Measurements from ENCODE around the gene GPR157.

The GPR157 gene

DNA sequence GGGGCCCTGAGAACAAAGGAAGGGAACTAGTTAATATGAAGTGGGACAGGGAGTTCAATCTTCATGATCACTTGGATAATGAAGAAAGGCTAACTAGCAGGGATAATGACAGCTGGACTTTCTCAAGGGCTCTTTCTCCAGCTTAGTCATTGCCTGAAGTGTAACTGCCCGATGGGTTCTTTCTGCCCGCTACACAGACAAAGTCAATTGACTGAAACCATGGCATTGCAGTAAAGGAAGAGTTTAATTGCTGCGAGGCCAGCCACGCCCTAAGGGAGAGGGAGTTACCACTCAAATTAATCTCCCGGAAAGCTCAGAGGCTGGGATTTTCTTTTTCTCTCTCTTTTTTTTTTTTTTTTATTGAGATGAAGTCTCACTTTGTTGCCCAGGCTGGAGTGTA lies 42.9 kb downstream of the GPR157 start:
- DNase-seq: no peak

DNA sequence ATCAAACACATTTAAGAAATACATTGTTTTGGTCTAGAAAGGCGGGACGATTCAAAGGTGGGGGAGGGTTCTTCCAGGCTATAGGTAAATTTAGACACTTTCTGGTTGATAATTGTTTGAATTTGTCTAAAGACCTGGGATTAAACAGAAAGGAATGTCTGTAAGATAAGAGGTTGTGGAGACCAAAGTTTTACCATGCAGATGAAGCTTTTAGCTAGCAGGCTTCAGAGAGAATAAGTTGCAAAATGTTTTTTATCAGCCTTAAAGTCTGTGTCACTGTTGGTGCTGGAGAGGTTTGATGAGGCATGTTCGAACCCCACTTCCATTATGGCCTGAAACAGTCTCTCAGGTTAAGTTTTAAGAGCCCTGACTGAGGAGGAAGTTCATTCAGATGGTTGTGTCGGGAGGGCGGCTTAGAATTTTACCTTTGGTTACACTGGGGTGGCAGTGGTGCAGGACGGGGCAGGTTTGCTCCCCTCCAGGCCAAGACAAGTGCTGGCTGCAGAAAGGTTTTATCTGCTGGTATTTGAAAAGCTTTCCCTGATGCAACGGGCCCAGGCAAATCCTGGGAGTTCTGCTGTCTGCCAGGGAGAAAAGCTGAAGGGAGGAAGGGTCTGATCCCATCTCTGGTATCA lies 43.5 kb downstream of the GPR157 start:
- DNase-seq: no peak

DNA sequence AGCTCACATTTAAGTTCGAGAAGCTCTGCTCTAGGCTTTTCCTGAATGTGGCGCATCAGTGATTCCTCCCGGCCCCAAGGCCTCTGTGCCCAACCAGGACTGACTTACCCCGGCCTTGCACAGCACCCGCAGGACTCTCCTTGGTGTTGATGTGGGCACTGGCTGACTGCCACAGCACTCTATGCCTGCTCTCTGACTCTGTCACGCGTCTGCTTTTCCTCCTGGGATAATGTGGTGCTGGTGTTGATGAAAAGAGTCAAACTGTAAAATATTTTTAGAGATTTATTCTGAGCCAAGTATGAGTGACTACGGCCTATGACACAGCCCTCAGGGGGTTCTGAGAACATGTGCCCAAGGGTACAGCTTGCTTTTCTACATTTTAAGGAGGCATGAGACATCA lies 44.0 kb downstream of the GPR157 start:
- no peak for DNase-seq

DNA sequence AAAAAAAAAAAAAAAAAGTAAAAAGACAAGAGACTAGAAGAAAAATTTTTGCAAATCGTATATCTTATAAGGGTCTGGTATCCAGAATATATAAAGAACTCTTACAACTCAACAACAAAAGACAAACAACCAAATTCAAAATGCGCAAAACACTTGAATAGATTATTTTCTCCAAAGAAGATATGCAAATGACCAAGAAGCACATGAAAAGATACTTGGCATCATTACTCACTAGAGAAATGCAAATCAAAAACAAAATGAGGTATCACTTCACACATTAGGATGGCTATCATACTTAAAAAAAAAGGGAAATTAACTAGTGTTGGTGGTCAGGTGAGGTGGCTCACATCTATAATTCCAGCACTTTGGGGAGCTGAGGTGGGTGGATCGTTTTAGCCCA lies 47.4 kb downstream of the GPR157 start:
- no peak for DNase-seq

DNA sequence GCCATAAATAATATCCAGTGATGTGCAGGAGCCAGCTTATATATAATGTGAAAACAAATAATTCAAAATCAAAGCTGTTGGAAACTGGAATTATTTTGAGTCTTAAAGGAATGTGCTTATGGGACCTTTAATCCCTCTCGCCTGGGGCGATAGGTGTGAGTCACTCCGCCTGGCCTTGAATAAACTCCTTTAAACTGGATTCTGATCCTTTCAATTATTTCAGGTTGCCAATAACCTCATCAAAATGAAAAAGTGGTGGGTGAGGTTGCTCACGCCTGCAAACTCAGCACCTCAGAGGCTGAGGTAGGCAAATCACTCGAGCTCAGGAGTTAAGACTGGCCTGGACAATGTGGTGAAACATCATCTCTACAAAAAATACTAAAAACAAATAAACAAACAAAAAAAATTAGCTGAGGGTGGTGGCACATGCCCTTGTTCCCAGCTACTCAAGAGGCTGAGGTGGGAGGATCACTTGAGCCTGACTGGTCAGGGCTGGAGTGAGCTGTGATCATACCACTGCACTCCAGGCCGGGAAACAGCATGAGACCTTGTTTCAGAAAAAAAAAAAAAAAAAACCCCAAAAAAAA lies 48.1 kb downstream of the GPR157 start:
- no peak for DNase-seq

DNA sequence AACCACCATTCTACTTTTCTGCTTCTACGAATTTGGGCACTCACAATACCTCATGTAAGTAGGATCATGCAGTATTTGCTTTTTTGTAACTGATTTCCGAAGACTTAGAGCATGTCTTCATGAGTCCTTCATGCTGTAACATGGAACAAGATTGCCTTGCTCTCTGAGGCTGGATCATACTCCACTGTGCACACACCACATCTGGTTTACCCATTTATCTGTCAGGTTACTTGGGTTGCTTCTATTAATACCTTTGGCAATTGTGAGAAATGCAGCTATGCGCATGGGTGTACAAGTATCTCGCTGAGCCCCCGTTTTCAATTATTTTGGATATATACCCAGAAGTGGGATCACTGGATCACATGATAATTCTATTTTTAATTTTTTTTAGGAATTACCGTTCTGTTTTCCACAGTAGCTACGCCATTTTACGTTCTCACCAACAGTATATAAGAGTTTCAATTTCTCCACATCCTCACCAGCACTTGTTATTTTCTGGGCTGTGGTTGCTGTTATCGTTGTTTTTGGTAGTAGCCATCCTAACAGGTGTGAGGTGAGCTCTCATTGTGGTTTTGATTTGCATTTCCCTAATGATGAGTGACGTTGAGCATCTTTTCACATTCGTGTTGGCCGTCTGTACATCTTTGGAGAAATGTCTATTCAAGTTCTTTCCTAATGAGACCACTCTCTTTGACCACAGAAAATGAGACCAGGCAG lies 48.8 kb downstream of the GPR157 start:
- no peak for DNase-seq

DNA sequence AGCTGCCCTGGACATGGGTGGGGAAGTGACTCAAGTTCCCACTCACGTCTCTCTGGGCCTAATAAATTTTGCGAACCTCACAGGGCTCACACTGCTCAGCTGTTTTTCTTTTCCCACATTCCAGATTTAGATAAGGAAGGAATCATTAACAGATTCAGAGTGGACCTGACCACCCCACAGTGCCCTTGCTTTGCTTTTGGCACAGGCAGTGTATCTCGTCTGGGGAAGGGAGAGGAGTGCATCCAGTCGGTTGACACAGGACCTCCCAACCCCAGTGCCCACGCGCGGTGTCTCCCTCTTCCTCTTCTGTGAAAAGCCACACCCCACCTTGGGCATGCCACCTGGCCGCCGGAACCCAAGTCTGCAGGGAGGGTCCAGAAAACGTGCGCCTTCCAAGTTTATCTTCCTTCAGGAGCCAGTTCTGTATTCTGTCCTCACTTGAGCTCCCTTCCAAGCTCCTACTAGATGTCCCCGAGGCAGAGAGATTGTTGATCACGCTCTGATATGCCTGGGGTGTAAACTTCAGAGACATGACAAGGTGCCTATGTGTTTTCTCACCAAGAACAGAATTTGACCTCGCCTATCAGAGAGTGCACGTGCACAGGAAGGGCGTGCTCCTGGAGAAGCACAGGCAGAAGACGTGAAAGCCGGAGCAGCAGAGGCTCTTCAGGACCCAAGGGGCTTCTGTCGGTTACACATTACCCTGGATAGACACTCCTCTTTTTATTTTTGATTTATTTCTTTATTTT lies 50.0 kb downstream of the GPR157 start:
- DNase-seq: no peak

DNA sequence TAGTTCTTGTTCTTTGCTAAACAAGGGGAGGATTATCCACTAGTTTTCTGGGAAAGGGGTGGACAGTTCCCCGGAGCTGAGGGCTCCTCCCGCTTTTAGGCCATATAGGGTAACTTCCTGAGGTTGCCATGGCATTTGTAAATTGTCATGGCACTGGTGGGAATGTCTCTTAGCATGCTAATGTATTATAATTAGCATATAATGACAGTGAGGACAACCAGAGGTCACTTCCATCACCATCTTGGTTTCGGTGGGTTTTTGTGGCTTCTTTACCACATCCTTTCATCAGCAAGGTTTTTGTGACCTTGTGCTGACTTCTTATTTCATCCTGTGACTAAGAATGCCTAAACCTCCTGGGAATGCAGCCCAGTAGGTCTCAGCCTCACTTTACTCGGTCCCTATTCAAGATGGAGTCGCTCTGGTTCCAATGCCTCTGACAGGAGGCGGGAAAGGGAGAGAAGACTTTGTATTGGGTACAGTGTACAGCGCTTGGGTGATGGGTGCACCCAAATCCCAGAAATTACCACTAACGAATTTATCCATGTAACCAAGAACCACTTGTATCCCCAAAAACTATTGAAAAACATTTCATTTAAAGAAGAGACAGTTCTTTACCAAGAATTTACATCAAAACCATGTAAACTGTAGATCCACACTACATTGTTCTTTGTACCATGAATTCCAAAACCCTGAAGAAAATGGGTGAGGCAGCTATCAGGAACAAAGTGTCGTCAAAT lies 50.7 kb downstream of the GPR157 start:
- no peak for DNase-seq

DNA sequence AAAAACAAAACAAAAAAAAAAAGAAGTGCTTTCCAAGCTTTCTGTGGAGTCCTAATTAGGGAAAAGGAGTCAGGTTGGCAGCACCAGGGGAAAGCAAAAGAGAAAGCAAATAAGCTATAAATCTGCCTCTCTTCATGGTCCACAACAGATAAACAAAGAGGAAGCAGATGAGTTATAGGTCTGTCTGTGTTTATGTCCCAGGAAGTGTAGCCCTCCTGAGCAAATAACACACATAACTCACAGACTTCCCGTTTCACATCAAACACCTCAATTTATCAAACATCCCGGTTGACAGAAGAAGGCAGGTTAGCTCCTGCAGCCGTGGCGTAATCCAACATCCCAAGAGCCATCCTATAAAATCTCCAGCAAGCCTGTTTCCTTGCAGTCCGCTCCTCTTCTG lies 53.9 kb downstream of the GPR157 start:
- no peak for DNase-seq

DNA sequence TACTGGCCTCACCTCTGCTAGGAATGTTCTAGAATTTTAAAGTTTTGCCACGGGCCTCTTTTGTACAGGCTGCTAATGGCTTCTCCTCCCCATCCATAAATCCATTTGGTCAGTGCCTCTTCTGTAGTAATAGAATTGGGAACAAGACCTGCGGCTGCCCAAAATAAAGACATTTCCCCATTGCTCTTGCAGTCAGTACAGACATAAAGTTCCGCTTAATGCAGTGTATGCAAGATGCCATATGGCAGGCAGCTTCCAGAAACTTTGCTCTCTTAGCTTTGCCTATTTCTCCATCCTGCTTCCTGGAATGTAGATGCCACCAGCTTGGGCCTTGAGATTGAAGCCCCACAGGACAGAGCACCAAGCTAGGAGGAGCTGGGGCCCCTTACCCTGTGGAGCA lies 55.8 kb downstream of the GPR157 start:
- DNase-seq: no peak

DNA sequence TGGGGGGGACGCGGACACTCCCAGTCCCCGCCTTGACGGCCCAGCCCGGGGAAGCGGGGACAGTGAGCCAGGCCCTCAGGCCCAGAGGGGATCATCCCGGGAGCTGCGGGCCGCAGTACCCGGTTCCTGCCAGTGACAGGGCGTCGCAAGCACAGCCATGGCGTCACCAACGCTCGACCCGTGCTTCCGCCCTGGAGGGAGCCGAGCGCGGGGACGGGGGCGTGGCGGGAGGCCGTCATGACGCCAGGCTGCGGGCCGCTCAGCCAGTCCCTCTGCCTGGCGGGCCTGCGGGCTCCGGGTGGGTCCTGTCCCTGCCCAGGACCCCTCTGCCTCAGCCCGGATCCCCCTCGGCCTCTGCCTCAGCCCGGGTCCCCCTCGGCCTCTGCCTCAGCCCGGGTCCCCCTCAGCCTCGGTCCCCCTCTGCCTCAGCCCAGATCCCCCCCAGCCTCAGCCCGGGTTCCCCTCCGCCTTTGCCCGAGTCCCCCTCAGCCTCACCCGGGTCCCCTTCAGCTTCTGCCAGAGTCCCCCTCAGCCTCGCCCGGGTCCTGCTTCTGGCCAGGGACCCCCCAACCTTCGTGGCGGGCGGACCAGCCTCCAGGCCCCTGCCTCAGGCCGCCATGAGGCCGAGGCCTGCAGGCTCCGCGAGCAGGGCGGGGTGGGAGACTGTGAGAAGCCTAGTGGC lies 57.2 kb downstream of the GPR157 start:
- no peak for DNase-seq

DNA sequence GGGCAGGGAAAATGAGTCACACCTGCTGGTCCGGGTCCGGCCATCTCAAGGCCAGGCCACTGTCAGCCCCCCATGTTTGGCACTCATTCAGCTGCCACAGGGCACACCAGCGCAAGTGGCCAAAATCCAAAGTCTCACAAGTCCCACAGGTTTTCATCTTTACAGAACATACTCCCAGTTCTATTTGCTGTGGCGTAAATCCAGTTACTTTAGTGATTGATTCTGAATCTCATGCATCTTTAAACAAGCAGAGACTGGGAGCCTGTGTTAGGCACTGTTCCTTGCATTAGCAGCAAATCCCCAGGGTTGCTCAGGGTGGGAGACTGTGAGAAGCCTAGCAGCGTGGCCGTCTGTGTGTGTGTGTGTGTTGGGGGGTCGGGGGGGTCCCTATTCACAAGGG lies 58.4 kb downstream of the GPR157 start:
- DNase-seq: no peak

DNA sequence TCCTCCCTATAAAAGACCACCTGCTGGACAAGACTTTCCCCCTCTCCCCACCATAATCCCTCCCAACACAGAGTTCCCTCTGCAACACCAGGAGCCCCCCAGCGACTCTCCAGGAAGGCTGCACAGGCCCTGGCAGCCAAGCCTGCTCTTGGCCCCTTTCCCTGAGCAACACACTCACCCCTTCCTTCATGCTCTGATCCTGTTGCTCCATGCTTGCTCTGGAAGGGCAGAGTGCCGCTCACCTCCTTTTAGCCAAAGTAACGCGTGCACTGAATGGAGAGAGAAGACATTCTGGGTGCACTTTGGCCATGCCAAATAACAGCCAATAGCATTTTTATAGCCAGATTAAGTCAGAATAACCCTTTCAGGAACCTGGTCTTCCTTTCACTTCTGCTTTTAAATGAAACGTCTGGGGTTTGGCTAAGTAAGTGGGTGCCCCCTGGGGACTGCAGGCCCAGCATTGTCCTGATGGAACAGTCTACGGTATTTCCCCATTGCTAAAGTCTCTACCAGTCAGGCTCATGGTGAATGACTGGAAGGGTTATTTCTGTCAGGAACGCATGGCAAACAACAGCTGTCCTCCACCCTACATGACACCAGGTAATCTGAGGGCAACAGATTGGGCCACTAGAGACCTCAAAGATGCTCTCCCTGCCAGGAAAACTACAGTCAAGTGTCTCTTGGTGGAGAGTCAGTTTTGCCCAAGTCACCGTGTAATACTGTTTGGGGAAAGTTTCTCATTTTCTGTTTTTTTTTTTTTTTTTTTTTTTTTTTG lies 59.4 kb downstream of the GPR157 start, which contains the start of gene SLC2A5:
TSS of gene SLC2A5 (minus strand) at position 310 of the 775 bp plus-strand sequence. CDS start at position 211, 99 bp downstream.
- no peak for DNase-seq

DNA sequence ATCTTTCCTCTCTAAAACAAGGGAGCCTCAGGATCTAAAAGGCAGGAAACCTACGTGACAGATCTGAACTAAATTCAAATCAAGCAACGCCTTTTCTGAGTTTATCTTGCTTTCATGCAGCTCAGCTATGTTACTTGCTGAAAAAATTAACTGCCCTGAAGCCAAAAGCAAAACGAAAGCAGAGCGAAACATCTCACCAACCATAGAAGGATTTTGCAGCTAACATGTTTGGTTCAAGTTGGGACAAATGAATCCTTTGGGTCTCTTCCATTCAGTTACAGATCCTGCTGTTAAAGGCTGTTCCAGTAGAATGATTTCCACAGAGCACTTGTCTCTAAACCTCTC lies 59.9 kb downstream of the GPR157 start:
- DNase-seq: no peak

DNA sequence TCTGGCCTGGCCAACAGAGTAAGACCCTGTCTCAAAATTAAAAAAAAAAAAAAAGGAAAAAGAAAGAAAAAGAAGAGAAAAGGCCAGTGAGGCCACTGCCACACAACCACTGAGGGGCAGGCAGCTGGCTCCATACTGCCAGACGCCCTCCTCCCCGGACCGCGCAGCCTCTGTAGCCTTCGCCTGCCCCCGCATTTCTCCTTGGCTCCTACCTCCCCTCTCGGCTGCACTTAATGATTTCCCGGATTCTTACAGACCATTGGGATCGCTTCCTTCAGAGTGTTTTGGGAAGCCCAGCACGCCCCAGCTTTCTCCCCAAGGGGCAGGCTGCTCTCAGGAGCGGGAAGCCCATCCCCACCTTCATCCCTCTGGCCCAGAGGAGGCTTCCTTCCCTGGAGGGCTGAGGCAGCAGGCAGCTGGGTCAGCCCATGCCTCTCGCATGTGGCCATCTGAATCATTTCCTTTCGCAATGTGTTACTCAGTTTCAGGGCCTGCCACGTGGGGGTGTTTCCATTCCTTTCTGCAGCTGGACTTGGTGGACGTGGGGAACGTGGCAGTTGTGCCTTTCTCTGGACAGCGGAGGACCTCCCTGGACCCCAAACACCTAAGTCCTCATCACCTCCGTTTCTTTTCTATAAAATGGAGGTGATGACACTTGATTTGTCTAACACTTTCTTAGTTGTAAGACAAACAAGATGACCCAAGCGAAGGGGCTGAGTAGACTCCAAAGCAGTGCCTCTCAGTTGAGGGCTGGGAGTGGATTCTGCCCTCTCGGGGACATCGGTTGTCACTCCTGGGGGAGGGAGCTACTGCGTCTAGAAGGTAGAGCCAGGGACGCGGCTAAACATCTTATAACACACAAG lies 61.7 kb downstream of the GPR157 start:
- no peak for DNase-seq

DNA sequence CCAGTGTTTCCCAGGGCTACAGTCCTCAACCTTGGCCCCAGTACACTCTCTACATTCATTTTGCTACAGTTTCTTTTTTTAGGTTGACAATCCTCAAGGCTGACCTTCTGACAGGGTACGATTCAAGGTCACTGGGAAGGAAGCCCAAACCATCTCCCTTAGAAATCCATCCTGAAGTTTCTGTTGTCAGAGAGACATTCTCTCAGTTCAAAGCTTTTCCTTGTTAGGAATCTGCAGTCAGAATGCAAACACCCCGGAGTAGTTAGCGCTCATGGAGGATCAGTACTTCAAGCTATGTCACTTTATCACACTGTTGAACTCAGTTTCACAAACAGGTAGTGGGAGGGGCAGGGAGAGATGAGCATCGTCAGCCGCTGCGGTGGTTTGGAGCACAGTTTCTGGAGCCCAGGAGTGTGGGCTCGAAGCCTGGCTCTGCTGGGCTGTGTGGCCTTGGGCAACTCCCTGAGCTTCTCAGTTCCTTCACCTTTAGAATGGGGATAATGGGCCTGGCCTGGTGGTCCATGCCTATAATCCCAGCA lies 63.6 kb downstream of the GPR157 start:
- DNase-seq: no peak

DNA sequence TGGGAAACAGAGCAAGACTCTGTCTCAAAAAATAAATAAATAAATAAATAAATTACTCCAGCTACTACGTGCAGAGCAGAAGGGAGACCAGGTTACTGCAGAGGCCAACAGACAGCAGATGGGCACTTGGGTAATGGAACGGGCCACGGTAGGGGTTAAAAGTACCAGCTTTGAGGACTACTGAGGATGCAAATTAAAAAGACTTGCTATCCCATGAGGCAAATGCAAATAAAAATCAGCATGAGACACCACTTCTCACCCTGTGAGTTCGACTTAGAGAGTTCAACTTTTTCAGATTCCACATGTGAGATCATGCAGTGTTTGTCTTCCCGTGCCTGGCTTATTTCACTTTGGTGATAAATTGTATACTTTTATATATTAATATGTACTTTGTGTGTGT lies 66.1 kb downstream of the GPR157 start:
- DNase-seq: no peak

DNA sequence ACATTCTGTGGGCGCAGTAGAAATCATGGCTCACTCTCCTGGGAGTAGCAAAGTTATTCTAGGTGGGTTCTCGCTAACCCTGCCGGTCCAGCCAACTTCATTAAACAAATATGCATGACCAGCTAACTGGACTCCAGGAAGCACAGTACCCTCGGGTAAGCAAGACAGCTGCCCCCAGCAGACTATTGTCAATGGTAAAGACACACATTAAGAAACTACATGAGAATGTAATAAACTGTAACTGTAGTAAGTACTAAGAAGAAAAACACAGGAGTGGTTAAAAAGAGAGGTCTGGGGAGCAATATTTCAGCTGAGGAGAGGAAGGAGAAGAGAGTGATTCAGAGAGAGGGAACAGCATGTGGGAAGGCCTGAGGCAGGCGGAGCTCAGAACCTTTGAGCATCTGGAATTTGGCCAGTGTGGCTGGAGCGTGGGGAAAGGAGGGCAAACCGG lies 66.9 kb downstream of the GPR157 start:
- no peak for DNase-seq

DNA sequence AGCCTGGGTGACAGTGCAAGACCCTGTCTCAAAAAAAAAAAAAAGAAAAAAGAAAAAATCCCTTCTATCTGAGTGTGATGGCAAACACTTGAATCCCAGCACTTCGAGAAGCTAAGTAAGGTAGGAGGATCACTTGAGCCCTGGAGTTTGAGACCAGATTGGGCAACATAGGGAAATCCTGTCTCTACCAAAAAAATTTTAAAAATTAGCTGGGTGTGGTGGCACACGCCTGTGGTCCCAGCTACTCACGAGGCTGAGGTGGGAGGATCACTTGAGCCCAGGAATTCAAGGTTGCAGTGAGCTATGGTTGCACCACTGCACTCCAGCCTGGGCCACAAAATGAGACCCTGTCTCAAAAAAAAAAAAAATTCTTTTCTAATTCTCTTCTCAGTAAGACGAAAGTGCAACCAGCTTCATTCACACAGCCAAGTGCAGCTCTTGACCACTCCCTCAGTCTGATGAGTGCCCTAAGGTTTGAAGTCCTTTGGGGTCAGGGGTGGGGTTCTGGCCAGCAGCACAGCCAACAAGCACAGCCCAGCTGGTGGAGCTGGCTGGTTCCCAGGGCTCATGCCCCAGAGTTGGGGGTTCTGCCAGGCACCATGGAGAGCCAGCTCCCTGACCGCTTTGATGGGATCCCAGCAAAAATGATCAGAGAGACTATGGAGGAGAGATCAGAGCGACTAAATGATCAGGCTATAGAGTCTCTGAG lies 67.5 kb downstream of the GPR157 start:
- DNase-seq: no peak

All from hematopoietic multipotent progenitor cell treated with erythropoietin and hydrocortisone succinate and interleukin-3 and kit ligand, for 8 days (in vitro differentiated cells).